ENCODE results near the gene ATG4A. TPM values are rescaled to one million over a fixed set of nuclear protein-coding genes. Genes with fewer than 3 reads are reported as not detected.

ATG4A gene
- total RNA-seq, 2 donors from 2014 or later = 8.2 to 8.3 TPM

- no peak overlapping the region for H3K27ac Mint-ChIP-seq
- H3K27me3 Mint-ChIP-seq = no peaks in the 10 kb centered on the region
- ATAC-seq (no peak), DNase-seq (no peak)
- H3K36me3 Mint-ChIP-seq (ENCODE audit: low read depth) = peaks cover 6% of the 10 kb centered on the region
- H3K4me1 Mint-ChIP-seq = no peaks in the 10 kb centered on the region
- H3K4me3 Mint-ChIP-seq = no peak overlapping the region
- H3K9me3 ChIP-seq (ENCODE audit: control insufficient read depth, low read length, poor library complexity, severe bottlenecking) = no peaks in the 10 kb centered on the region
These were observed 40.5 kb downstream of the ATG4A start for GRCh38 chrX:108132034-108132433.

- ATAC-seq (no peak), DNase-seq (no peak)
- no peaks in the 10 kb centered on the region for H3K4me1 Mint-ChIP-seq
- no peaks in the 10 kb centered on the region for H3K27me3 Mint-ChIP-seq
- H3K9me3 ChIP-seq (ENCODE audit: control insufficient read depth, low read length, poor library complexity, severe bottlenecking) = no peaks in the 10 kb centered on the region
- H3K4me3 Mint-ChIP-seq = no peak overlapping the region
- peaks cover 7% of the 10 kb centered on the region for H3K36me3 Mint-ChIP-seq (ENCODE audit: low read depth)
- H3K27ac Mint-ChIP-seq = no peak overlapping the region
These were observed 41.3 kb downstream of the ATG4A start for GRCh38 chrX:108132876-108133275.

- peaks cover 12% of the 10 kb centered on the region for H3K36me3 Mint-ChIP-seq (ENCODE audit: low read depth)
These were observed 43.1 kb downstream of the ATG4A start for GRCh38 chrX:108134724-108135123.

GRCh38 chrX:108138814-108139702 is 47.5 kb downstream of the ATG4A start:
- no peak overlapping the region for H3K4me3 Mint-ChIP-seq
- H3K36me3 Mint-ChIP-seq (ENCODE audit: low read depth) = peaks cover 9% of the 10 kb centered on the region
- no peaks in the 10 kb centered on the region for H3K4me1 Mint-ChIP-seq
- H3K27ac Mint-ChIP-seq = no peak overlapping the region
- no peaks in the 10 kb centered on the region for H3K27me3 Mint-ChIP-seq
- DNase-seq (no peak), ATAC-seq (no peak)
- H3K9me3 ChIP-seq (ENCODE audit: control insufficient read depth, low read length, poor library complexity, severe bottlenecking) = no peaks in the 10 kb centered on the region

More at GRCh38 chrX:108134724-108135123, 43.1 kb downstream of the ATG4A start:
- Mint-ChIP-seq H3K4me3 (no peak overlapping the region), H3K27ac (no peak overlapping the region), H3K27me3 (no peaks in the 10 kb centered on the region), H3K4me1 (no peaks in the 10 kb centered on the region)
- no peaks in the 10 kb centered on the region for H3K9me3 ChIP-seq (ENCODE audit: control insufficient read depth, low read length, poor library complexity, severe bottlenecking)
- DNase-seq (no peak), ATAC-seq (no peak)

GRCh38 chrX:108148524-108148923 is 56.9 kb downstream of the ATG4A start:
- H3K4me1 Mint-ChIP-seq = no peaks in the 10 kb centered on the region
- no peak overlapping the region for H3K4me3 Mint-ChIP-seq
- no peaks in the 10 kb centered on the region for H3K27me3 Mint-ChIP-seq
- DNase-seq (no peak), ATAC-seq (no peak)
- H3K27ac Mint-ChIP-seq = no peak overlapping the region
- H3K9me3 ChIP-seq (ENCODE audit: control insufficient read depth, low read length, poor library complexity, severe bottlenecking) = no peaks in the 10 kb centered on the region
- peaks cover 5% of the 10 kb centered on the region for H3K36me3 Mint-ChIP-seq (ENCODE audit: low read depth)

- Mint-ChIP-seq H3K4me1 (no peaks in the 10 kb centered on the region), H3K27me3 (no peaks in the 10 kb centered on the region), H3K27ac (no peak overlapping the region), H3K4me3 (no peak overlapping the region), H3K36me3 (ENCODE audit: low read depth) (peaks cover 5% of the 10 kb centered on the region)
- no peak for DNase-seq
- H3K9me3 ChIP-seq (ENCODE audit: control insufficient read depth, low read length, poor library complexity, severe bottlenecking) = no peaks in the 10 kb centered on the region
- no peak for ATAC-seq
These were observed 64.5 kb downstream of the ATG4A start for GRCh38 chrX:108156082-108156481.

- no peaks in the 10 kb centered on the region for H3K4me1 Mint-ChIP-seq
- no peaks in the 10 kb centered on the region for H3K9me3 ChIP-seq (ENCODE audit: control insufficient read depth, low read length, poor library complexity, severe bottlenecking)
- no peak overlapping the region for H3K4me3 Mint-ChIP-seq
- H3K36me3 Mint-ChIP-seq (ENCODE audit: low read depth) = peaks cover 3% of the 10 kb centered on the region
- ATAC-seq (no peak), DNase-seq (no peak)
- no peak overlapping the region for H3K27ac Mint-ChIP-seq
- H3K27me3 Mint-ChIP-seq = no peaks in the 10 kb centered on the region
These were observed 65.4 kb downstream of the ATG4A start for GRCh38 chrX:108156934-108157466.

- Mint-ChIP-seq H3K36me3 (ENCODE audit: low read depth) (peaks cover 3% of the 10 kb centered on the region), H3K4me1 (no peaks in the 10 kb centered on the region), H3K4me3 (no peak overlapping the region), H3K27ac (no peak overlapping the region), H3K27me3 (no peaks in the 10 kb centered on the region)
- DNase-seq (no peak), ATAC-seq (no peak)
- H3K9me3 ChIP-seq (ENCODE audit: control insufficient read depth, low read length, poor library complexity, severe bottlenecking) = no peaks in the 10 kb centered on the region
These were observed 66.0 kb downstream of the ATG4A start for GRCh38 chrX:108157628-108158027.

GRCh38 chrX:108159028-108159670 is 67.6 kb downstream of the ATG4A start:
- Mint-ChIP-seq H3K36me3 (ENCODE audit: low read depth) (no peaks in the 10 kb centered on the region), H3K27ac (no peak overlapping the region), H3K27me3 (no peaks in the 10 kb centered on the region), H3K4me3 (no peak overlapping the region), H3K4me1 (no peaks in the 10 kb centered on the region)
- no peak for ATAC-seq
- H3K9me3 ChIP-seq (ENCODE audit: control insufficient read depth, low read length, poor library complexity, severe bottlenecking) = no peaks in the 10 kb centered on the region
- DNase-seq = no peak

- no peaks in the 10 kb centered on the region for H3K36me3 Mint-ChIP-seq (ENCODE audit: low read depth)
- no peak for DNase-seq
- no peaks in the 10 kb centered on the region for H3K27me3 Mint-ChIP-seq
- no peak for ATAC-seq
- no peaks in the 10 kb centered on the region for H3K9me3 ChIP-seq (ENCODE audit: control insufficient read depth, low read length, poor library complexity, severe bottlenecking)
- H3K4me3 Mint-ChIP-seq = no peak overlapping the region
- no peak overlapping the region for H3K27ac Mint-ChIP-seq
- H3K4me1 Mint-ChIP-seq = no peaks in the 10 kb centered on the region
These were observed 68.7 kb downstream of the ATG4A start for GRCh38 chrX:108160309-108160708.

- no peaks in the 10 kb centered on the region for H3K36me3 Mint-ChIP-seq (ENCODE audit: low read depth)
- no peak overlapping the region for H3K4me3 Mint-ChIP-seq
- ATAC-seq = no peak
These were observed 70.7 kb downstream of the ATG4A start for GRCh38 chrX:108162265-108162664.

GRCh38 chrX:108163333-108164082 is 71.9 kb downstream of the ATG4A start:
- DNase-seq (no peak), ATAC-seq (no peak)
- Mint-ChIP-seq H3K4me1 (peaks cover 2% of the 10 kb centered on the region), H3K27ac (no peak overlapping the region), H3K4me3 (no peak overlapping the region), H3K27me3 (no peaks in the 10 kb centered on the region), H3K36me3 (ENCODE audit: low read depth) (no peaks in the 10 kb centered on the region)
- H3K9me3 ChIP-seq (ENCODE audit: control insufficient read depth, low read length, poor library complexity, severe bottlenecking) = no peaks in the 10 kb centered on the region

More at GRCh38 chrX:108162265-108162664, 70.7 kb downstream of the ATG4A start:
- no peaks in the 10 kb centered on the region for H3K9me3 ChIP-seq (ENCODE audit: control insufficient read depth, low read length, poor library complexity, severe bottlenecking)
- Mint-ChIP-seq H3K27me3 (no peaks in the 10 kb centered on the region), H3K27ac (no peak overlapping the region), H3K4me1 (no peaks in the 10 kb centered on the region)
- DNase-seq = no peak
